ENCODE measurements around the gene D2HGDH. TPM values are rescaled to one million over a fixed set of nuclear protein-coding genes. Genes with fewer than 3 reads are reported as not detected.

The D2HGDH gene
- total and polyA plus RNA-seq, 2 of the 13 experiments (the other 11 are each of a cell fraction or from before 2014, with no cell fraction given), result 19.2 to 20.3 TPM

DNA sequence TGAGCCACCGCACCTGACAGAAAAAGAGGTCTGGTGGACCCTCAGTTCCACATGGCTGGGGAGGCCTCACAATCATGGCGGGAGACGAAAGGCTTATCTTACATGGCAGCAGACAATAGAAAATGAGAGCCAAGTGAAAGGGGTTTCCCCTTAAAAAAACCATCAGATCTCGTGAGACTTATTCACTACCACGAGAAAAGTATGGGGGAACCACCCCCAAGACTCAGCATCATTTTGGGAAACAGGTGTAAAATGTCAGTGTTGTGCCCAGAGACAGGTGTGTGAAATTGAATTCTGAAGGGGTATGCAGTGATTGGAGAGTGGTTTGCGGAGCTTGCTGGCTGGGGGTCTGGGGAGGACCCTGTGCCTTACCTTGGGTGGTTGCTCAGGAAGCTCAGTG, 4.6 kb upstream of the D2HGDH start:
- ChIA-PET POLR2A (interaction anchor here (0.9 to 1.6 kb wide), 3 partner anchors 12 to 43 kb away, joined by 3 to 5 read pairs (median 3); partner anchors contain the start of gene DTYMK), CTCF (ENCODE audit: low intra/inter-chr PET ratio, low total read pairs) (no interaction called here)
- H3K27me3 ChIP-seq (ENCODE audit: control insufficient read depth in 1 of 2, insufficient read depth in 2 of 2, low read length in 2 of 2), result no peaks in the 10 kb centered on the region; a peak in 1 of 5 replicates
- no peak overlapping the region for H3K4me2 ChIP-seq (ENCODE audit: low read depth, low read length)
- no peaks in the 10 kb centered on the region for H3K9me3 ChIP-seq (ENCODE audit: low read length)
- no peak overlapping the region for H2AFZ ChIP-seq (ENCODE audit: low read length)
- no peaks in the 10 kb centered on the region for H3K79me2 ChIP-seq (ENCODE audit: insufficient read depth, low read length)
- WGBS (ENCODE audit: low lambda C conversion rate), result 98% methylated on average over 6 of the region's 6 CpGs
- no TSS peak for BruUV-seq (replicated peaks)
- H4K20me1 ChIP-seq (ENCODE audit: insufficient read depth, low read length), result no peaks in the 10 kb centered on the region
- intact Hi-C loops (cut with micrococcal nuclease; ENCODE audit: unreplicated experiment), result no loop called here
- DNase-seq (ENCODE audit: low spot score), result no peak
- peaks cover 0 to 1% of the 10 kb centered on the region in 2 experiments; a peak in 2 of 5 replicates for H3K36me3 ChIP-seq (replicated peaks in 1 of 2; ENCODE audit: control insufficient read depth in 1 of 2, insufficient read depth in 2 of 2, low read length in 2 of 2)
- TF ChIP-seq ZNF598 (CRISPR knock-in tag; IDR thresholded peaks at IDR 0.05; ENCODE audit: borderline replicate concordance) (no peak), ZFY (CRISPR knock-in tag; IDR thresholded peaks at IDR 0.05) (no peak), TAF1 (CRISPR knock-in tag; IDR thresholded peaks at IDR 0.05) (no peak), MIXL1 (CRISPR knock-in tag; IDR thresholded peaks at IDR 0.05) (no peak), NFYB (CRISPR knock-in tag; IDR thresholded peaks at IDR 0.05) (no peak), POLR2A (IDR thresholded peaks at IDR 0.05; ENCODE audit: insufficient read depth in 1 of 2, low read depth in 2 of 2, low read length in 2 of 2) (no peak), FOSL1 (CRISPR knock-in tag; IDR thresholded peaks at IDR 0.05; ENCODE audit: borderline replicate concordance) (no peak), SMYD3 (CRISPR knock-in tag; IDR thresholded peaks at IDR 0.05) (no peak), CBX1 (IDR thresholded peaks at IDR 0.05; ENCODE audit: low read depth) (no peak), MEF2D (CRISPR knock-in tag; IDR thresholded peaks at IDR 0.05) (no peak), PCBP2 (optimal IDR thresholded peaks at IDR 0.05; ENCODE audit: low read depth, low read length, poor library complexity, severe bottlenecking) (no peak), JARID2 (CRISPR knock-in tag; IDR thresholded peaks at IDR 0.05; ENCODE audit: insufficient replicate concordance) (no peak)
- TF ChIP-seq, protein P1, sequence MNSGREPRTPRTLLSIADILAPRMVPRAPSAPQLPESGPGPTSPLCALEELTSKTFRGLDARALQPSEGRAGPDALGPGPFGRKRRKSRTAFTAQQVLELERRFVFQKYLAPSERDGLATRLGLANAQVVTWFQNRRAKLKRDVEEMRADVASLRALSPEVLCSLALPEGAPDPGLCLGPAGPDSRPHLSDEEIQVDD (CRISPR knock-in tag; IDR thresholded peaks at IDR 0.05; ENCODE audit: borderline replicate concordance), result no peak
- TF ChIP-seq, protein P2, sequence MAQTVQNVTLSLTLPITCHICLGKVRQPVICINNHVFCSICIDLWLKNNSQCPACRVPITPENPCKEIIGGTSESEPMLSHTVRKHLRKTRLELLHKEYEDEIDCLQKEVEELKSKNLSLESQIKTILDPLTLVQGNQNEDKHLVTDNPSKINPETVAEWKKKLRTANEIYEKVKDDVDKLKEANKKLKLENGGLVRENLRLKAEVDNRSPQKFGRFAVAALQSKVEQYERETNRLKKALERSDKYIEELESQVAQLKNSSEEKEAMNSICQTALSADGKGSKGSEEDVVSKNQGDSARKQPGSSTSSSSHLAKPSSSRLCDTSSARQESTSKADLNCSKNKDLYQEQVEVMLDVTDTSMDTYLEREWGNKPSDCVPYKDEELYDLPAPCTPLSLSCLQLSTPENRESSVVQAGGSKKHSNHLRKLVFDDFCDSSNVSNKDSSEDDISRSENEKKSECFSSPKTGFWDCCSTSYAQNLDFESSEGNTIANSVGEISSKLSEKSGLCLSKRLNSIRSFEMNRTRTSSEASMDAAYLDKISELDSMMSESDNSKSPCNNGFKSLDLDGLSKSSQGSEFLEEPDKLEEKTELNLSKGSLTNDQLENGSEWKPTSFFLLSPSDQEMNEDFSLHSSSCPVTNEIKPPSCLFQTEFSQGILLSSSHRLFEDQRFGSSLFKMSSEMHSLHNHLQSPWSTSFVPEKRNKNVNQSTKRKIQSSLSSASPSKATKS (CRISPR knock-in tag; IDR thresholded peaks at IDR 0.05), result no peak
- H3K4me1 ChIP-seq (ENCODE audit: insufficient read depth, low read length), result peaks cover 9% of the 10 kb centered on the region
- no peak for ATAC-seq
- FAIRE-seq, result no peak
- no peak overlapping the region for H3K9ac ChIP-seq (ENCODE audit: insufficient read depth, low read depth, low read length)
- in situ Hi-C loops (cut with HindIII; ENCODE audit: extremely low pct_ligation_motif_present, low pct_unique_long_range_greater_than_20kb), result loop anchor here (10.0 kb wide), 1 partner anchor 145 kb away; no protein-coding TSS in a partner anchor
- no peak overlapping the region for H3K27ac ChIP-seq (ENCODE audit: extremely low read length, insufficient read depth, low read length)
- H3K4me3 ChIP-seq (replicated peaks in 1 of 3; ENCODE audit: insufficient read depth in 1 of 3, low read depth in 2 of 3, low read length in 3 of 3), result no peak overlapping the region

Measured in HepG2 (cell line).